NCI-H526 treated with DMSO at 0.1 percent for 48 hours (cell line): Measurements from ENCODE around the gene C1orf115.
"Not testable (repeated sequence)": the region's sequence is repeated elsewhere in the genome, so short reads cannot be mapped to it uniquely, and the experiment has no call there.

Experiments
- DNase-seq: peaks from one replicate; lab custom pipeline; 2025; lab: John Stamatoyannopoulos, UW

Gene C1orf115

GRCh38 chr1:220694866-220695382 is 4.8 kb downstream of the C1orf115 start:
- DNase-seq, result no peak

DNA sequence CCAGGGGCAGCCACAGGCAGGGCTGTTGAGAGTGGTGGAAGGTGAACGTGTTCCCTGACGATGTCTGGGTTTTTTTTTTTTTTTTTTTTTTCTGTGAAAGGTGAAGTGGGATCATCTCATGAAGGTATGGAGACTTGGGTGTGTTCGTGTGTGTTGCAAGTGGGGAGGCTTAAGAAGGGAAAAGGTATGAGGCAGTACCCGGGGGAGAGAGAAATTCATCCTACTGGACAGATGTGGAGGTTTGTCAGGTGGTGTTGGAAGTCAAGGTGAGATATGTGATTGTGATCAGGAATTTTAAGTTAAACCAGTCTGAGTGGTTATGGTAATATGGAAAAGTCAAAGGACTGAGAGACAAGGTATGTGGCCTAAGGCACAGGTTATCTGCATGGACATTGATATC is 5.3 kb downstream of the C1orf115 start:
- DNase-seq, result no peak

DNA sequence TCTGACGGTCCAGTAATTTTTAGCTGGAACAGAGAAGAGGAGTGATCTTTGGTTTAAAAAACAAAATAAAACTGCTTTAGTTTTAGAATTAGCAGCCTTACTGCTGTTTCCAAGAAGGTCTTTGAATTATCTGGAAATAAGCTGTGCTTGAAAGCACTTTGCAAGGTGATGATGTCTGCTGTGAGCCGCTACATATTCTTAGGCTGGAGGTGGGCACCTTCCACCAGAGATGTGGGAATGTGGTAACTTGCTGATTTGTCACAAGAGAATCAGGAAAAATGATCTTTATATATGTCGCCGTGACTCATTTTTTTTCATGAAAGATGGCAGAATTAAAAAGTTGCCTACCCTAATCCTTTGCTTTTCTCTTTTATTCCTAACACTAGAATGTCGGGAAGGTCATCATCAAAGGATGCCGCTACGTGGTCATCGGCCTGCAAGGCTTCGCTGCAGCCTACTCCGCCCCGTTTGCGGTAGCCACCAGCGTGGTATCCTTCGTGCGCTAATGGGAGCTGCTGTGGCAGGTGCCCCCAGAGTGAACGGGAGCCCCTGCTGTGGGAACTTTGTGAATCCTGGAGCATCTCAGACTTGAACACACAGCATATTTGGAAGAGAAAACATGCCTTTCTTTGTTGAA is 6.2 kb downstream of the C1orf115 start:
- DNase-seq, result no peak

- no peak for DNase-seq
Measured at GRCh38 chr1:220696863-220697231, 6.7 kb downstream of the C1orf115 start.

DNA sequence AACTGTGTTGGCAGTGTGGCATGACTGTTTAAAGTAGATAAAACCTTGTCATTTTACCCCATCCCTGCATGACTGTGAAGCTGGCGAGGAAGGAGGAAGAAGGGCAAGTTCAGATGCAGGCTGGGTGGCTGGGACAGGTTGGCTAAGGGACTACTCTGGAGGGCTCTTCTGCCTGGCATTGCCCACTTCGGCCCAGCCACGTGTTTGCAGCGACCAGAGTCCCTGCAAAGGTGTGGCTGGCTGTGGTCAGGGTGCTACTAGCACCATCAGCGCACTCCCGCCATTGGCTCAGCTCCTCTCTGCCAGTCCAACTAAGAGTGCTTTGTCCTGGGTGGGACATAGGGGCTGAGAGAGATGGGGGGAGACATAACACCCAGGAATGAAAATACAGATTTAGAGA is 7.2 kb downstream of the C1orf115 start:
- DNase-seq, result no peak

DNA sequence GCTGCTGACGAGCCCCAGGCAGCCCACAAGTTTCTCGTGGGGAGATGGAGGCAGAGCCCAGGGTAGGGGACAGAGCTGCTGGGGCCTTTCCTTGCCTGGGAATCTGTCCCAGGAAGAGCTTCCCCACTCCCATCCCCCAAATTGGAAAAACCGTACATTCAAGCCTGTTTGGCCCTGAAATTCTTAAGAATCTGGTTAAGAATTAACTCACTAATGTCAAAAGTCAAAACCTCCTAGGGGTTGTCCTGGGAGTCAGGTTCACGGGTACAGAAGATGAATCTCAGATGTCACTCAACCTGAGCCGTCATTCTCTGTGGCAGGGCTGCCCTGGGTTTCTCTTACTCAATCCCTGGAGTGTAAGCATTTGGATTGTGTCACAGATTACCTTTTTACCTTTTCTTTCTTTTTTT is 8.4 kb downstream of the C1orf115 start:
- DNase-seq, result no peak

- DNase-seq, result no peak
Measured at GRCh38 chr1:220699044-220699443, 8.9 kb downstream of the C1orf115 start.

GRCh38 chr1:220700556-220701179 is 10.5 kb downstream of the C1orf115 start:
- DNase-seq, result no peak

DNA sequence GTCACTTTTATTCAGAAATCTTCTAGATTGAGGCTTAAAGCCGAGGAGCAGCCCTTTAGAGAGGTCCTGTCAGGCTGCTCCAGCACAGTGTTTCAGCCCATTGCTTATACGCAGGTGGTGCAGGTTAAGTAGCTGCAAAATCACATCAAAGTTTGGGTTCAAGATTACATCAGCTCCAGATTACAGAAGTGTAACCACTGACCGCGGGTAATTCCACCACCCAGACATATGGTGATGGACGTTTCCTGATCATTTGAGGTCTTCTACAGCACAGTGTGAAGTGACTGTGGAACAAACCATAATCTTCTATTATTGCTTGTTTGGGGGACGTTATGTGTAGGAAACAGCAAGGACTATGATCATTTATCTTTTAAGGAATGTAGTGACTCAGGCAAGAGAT is 11.8 kb downstream of the C1orf115 start:
- no peak for DNase-seq

GRCh38 chr1:220702733-220703270 is 12.6 kb downstream of the C1orf115 start:
- DNase-seq, result no peak

DNA sequence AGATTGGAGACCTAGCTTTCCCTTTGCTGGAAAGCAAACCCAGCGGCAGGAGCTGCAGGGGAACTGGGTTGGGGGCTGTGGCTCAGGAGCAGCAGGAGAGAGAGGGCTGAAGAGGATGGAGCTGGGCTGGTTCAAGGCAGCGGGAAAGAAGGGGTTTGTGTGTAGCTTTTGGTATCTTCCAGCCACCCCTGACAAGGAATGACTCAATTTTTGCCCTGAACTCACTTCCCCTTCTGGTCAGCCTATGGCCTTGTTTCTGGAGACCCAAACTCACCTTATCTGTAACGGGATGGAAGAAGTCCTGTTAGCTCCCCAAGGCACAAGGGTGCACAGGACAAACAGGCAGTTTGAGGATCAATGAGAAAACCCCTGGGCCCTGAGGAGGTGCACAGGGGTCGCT is 13.1 kb downstream of the C1orf115 start:
- DNase-seq, result no peak

- DNase-seq, result no peak
Measured at GRCh38 chr1:220705782-220706181, 15.6 kb downstream of the C1orf115 start.

DNA sequence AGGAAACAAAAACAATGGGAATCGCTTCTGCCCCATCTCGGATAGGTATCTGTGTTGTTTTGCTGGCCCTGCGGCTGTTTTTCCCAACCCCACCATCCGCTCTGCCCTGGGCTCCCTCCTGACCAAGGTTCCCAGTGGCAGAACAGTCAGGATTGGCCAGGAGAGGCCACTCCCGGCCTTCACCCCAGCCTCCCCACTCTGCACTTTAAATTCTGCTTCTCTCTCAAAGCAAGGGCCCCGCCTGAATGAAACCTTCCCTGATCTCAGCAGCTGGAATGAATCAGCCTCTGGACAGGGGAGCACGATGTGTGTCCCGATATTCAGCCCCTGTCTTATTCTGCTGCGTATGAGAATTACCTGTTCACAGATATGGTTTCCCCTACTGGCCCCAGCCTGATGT is 16.3 kb downstream of the C1orf115 start:
- DNase-seq, result no peak

GRCh38 chr1:220707160-220707559 is 17.0 kb downstream of the C1orf115 start:
- DNase-seq, result no peak

DNA sequence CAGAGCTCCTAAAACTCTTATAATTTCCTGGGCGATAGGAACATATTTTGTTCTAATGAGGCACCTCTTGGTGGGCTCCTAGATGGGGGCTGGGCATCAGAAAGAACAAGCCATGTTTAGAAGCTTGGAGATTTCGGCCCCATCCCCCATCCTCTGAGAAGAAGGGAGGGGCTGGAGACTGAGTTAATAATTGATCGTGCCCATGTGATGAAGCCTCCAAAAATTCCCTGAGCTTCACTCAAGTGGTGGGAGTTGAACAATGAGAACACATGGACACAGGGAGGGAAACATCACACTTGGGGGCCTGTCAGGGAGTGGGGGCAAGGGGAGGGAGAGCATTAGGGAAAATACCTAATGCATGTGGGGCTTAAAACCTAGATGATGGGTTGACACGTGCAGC is 18.1 kb downstream of the C1orf115 start:
- no peak for DNase-seq

DNA sequence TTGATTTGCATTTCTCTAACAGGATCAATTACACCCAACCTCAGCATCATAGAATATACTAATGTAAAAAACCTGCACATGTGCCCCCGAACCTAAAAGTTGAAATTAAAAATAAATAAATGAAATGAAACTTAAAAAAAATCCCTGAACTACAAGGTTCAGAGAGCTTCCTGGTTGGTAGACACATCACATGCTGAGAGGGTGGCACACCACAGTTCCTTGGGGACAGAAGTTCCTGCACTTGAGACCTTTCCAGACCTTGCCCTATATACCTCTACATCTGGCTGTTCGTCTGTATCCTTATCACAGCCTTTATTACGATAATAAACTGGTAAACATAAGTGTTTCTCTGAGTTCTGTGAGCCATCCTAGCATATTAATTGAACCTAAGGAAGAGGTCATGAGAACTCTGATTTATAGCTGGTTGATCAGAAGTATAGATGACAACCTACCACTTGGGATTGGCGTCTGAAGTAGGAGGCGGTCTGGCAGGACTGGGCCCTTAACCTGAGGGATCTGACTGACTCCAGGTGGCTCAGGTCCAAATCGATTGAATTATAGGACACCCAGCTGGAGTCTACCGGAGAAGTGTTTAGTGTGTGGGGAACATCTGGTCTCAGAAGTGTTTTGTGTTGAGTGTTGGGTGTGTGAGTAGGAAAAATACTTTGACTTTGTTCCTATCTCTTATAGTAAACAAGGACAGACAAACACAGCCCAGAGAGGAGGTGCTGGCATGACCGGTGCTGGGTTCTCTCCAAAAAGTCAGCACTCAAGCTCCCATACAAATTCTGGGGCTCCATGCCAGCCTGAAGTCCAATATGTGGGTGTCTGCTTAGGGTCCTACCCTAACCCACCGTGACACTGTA is 19.0 kb downstream of the C1orf115 start:
- no peak for DNase-seq

DNA sequence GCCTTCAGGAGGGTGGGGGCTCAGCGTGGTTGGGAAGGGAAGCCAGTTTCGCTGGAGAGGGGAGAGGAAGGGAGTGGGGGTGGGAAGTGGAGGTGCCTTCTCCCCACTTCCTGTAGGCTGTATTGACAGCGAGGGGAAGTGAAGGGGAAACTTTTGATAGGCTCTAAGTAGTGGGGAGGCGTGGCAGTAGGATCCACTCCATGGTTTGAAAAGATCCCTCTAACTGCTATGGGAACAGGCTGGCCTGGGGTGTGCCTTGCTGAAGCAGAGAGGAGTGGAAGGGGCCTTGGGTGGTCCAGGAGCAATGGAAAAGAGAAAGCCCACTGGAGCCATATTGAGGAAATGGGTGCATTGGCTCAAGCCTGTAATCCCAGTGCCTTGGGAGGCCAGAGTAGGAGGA is 20.2 kb downstream of the C1orf115 start:
- no peak for DNase-seq

GRCh38 chr1:220711056-220711809 is 21.1 kb downstream of the C1orf115 start:
- DNase-seq, result no peak

DNA sequence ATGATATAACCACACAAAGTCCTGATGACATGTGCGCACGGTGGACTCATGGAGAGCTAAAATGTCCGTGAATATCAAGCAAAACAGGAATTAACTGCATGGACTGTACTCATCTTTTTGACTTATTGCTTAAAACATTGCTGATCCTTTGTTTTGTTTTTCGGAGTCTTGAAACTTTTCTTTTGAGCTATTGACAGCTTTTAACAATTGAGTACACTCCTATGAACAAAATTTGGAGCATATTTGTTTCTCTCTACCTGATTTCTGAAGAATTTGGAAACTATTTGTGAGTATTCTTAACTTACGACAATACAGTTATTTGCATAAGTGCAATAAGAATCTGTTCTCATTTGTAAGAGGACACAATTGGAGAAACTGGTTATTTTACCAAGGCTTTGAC is 25.8 kb downstream of the C1orf115 start:
- DNase-seq, result not testable (repeated sequence)

DNA sequence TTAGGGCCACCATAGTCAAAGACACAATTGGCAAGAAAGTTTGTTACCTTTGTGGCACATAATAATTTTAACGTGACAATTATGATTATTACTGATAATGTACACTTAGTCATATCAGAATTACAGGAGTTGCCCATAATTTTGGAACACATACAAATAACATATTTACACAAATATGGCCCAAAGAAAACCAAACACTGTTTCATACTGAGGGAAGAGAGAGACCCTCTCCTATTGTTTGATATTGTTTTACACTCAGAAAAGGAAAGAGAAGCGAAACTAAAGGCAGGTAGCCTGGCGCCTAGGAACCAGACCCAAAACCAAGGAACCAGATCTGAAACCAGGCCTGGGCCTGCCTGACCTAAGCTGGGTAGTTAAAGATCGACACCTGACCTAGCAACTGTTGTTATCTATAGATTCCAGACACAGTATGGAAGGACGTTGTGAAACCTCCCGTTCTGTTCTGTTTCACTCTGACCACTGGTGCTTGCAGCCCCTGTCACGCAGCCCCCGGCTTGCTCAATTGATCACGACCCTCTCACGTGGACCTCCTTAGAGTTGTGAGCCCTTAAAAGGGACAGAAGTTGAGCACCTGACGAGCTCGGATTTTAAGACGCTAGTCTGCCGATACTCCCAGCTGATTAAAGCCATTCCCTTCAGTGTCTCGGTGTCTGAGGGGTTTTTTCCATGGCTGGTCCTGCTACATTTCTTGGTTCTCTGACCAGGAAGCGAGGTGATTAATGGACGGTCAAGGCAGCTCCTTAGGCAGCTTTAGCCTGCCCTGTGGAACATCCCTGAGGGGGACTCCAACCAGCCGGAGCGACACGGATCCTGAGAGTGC is 27.9 kb downstream of the C1orf115 start:
- no peak for DNase-seq

DNA sequence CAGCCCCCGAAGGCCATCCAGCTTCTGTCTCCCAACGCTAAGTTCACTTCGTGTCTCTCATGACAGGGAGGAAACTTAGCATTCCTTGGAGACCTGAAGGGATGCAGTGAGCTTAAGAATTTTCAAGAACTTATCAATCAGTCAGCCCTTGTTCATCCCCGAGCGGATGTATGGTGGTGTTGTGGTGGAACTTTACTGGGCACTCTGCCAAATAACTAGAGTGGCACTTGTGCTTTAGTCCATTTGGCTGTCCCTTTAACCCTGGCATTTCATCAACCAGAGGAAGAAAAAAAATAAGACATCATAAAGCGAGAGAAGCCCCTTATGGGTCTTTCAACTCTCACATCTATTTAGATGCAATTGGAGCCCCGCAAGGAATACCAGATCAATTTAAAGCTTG is 31.1 kb downstream of the C1orf115 start:
- DNase-seq, result not testable (repeated sequence)
